ENCODE measurements around the gene FASTK. TPM values are rescaled to one million over a fixed set of nuclear protein-coding genes. Genes with fewer than 3 reads are reported as not detected.
A peak's percentile ranks its signal among the peaks of the same experiment; 100 is the strongest.

The FASTK gene
- total and polyA plus RNA-seq, 10 donors = 72.9 to 183 (median 85.5) TPM

DNA sequence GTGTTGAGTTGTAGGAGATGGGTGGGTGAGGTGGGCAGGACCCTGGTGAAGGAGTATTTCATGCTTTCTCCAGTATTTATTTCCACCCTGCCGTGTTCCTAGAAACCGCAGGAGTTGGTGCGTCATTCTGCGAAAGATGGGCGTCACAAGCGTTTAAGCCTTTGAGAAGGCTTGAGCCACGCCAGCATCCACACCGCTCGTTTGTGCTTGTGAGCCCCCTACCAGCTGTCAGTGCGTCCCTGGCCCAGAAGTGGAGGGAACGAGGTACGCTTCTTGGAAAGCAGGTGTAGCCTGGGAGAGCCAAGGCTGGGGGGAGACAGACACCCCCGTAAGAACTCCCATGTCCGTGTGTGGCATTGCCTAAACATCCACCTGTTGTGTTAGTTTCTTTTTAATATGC is 11.4 kb upstream of the FASTK start:
- intact Hi-C loops (cut with DNase I; ENCODE audit: low total_unique reads) = no loop called here
- no peak overlapping the region for H3K4me3 ChIP-seq
- no peaks in the 10 kb centered on the region for H3K9me3 ChIP-seq
- peaks cover 0 to 21% (median 0%) of the 10 kb centered on the region in 6 donors for H3K36me3 ChIP-seq
- H3K4me1 ChIP-seq = peaks cover 32 to 76% (median 54%) of the 10 kb centered on the region in 6 donors
- TF ChIP-seq, protein P1, sequence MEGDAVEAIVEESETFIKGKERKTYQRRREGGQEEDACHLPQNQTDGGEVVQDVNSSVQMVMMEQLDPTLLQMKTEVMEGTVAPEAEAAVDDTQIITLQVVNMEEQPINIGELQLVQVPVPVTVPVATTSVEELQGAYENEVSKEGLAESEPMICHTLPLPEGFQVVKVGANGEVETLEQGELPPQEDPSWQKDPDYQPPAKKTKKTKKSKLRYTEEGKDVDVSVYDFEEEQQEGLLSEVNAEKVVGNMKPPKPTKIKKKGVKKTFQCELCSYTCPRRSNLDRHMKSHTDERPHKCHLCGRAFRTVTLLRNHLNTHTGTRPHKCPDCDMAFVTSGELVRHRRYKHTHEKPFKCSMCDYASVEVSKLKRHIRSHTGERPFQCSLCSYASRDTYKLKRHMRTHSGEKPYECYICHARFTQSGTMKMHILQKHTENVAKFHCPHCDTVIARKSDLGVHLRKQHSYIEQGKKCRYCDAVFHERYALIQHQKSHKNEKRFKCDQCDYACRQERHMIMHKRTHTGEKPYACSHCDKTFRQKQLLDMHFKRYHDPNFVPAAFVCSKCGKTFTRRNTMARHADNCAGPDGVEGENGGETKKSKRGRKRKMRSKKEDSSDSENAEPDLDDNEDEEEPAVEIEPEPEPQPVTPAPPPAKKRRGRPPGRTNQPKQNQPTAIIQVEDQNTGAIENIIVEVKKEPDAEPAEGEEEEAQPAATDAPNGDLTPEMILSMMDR (IDR thresholded peaks at IDR 0.05 in 8 of 11, conservative IDR thresholded peaks at IDR 0.05 in 3 of 11) = no peak
- no peak for TF ChIP-seq POLR2A (IDR thresholded peaks at IDR 0.05)
- no peak for TF ChIP-seq POLR2AphosphoS5 (IDR thresholded peaks at IDR 0.05)
- H3K27ac ChIP-seq = no peak overlapping the region
- 89 to 96% (median 91%) methylated on average over 14 of the region's 14 CpGs for WGBS, 5 donors
- no peak for DNase-seq
- H3K27me3 ChIP-seq (replicated peaks in 1 of 7) = peaks cover 0 to 16% (median 0%) of the 10 kb centered on the region in 7 donors

GRCh38 chr7:151091431-151091830 is 10.8 kb upstream of the FASTK start:
- WGBS, 5 donors = 54 to 65% (median 60%) methylated on average over 6 of the region's 6 CpGs
- intact Hi-C loops (cut with DNase I; ENCODE audit: low total_unique reads) = no loop called here
- no peak for TF ChIP-seq POLR2AphosphoS5 (IDR thresholded peaks at IDR 0.05)
- TF ChIP-seq POLR2A (IDR thresholded peaks at IDR 0.05) = no peak
- TF ChIP-seq, protein P1 (IDR thresholded peaks at IDR 0.05 in 8 of 11, conservative IDR thresholded peaks at IDR 0.05 in 3 of 11) = peak in 7 of 11 experiments; percentile 14 to 52 (median 36)
- peaks cover 0 to 16% (median 0%) of the 10 kb centered on the region in 6 donors for H3K36me3 ChIP-seq
- peaks cover 32 to 78% (median 55%) of the 10 kb centered on the region in 6 donors for H3K4me1 ChIP-seq
- no peaks in the 10 kb centered on the region for H3K9me3 ChIP-seq
- peaks cover 0 to 19% (median 0%) of the 10 kb centered on the region in 7 donors for H3K27me3 ChIP-seq (replicated peaks in 1 of 7)
- no peak for DNase-seq
- no peak overlapping the region for H3K4me3 ChIP-seq
- peak overlapping the region in 1 of 8 donors; percentile 4 for H3K27ac ChIP-seq

DNA sequence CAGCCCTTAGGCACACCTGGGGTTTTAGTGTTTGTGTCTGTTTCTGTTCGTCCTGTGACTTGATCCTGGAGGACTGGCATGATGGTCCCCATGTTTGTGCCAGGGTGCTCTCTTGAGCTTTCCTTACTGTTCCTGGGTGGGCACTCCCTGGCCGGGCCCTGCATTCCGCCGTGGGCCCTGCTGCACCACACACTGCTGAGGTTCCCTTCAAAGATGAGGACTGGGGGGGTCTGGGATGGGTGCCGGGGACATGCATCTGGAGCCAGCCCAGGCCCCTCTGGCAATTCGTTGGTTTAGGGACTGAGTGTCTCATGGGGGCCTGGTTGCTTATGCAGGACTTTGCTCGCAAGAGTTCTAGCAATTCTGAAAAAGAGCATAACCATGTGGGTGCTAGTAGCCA is 10.4 kb upstream of the FASTK start:
- Histone ChIP-seq H3K9me3 (no peaks in the 10 kb centered on the region), H3K4me1 (peaks cover 32 to 79% (median 55%) of the 10 kb centered on the region in 6 donors), H3K27me3 (replicated peaks in 1 of 7) (peaks cover 0 to 19% (median 0%) of the 10 kb centered on the region in 7 donors), H3K27ac (peak overlapping the region in 1 of 8 donors; percentile 4), H3K4me3 (no peak overlapping the region), H3K36me3 (peaks cover 0 to 12% (median 0%) of the 10 kb centered on the region in 6 donors)
- no peak for DNase-seq
- TF ChIP-seq POLR2AphosphoS5 (IDR thresholded peaks at IDR 0.05) (no peak), POLR2A (IDR thresholded peaks at IDR 0.05) (no peak)
- TF ChIP-seq, protein P1 (IDR thresholded peaks at IDR 0.05 in 8 of 11, conservative IDR thresholded peaks at IDR 0.05 in 3 of 11) = no peak
- intact Hi-C loops (cut with DNase I; ENCODE audit: low total_unique reads) = no loop called here
- WGBS, 5 donors = 85 to 94% (median 93%) methylated on average over 7 of the region's 7 CpGs

DNA sequence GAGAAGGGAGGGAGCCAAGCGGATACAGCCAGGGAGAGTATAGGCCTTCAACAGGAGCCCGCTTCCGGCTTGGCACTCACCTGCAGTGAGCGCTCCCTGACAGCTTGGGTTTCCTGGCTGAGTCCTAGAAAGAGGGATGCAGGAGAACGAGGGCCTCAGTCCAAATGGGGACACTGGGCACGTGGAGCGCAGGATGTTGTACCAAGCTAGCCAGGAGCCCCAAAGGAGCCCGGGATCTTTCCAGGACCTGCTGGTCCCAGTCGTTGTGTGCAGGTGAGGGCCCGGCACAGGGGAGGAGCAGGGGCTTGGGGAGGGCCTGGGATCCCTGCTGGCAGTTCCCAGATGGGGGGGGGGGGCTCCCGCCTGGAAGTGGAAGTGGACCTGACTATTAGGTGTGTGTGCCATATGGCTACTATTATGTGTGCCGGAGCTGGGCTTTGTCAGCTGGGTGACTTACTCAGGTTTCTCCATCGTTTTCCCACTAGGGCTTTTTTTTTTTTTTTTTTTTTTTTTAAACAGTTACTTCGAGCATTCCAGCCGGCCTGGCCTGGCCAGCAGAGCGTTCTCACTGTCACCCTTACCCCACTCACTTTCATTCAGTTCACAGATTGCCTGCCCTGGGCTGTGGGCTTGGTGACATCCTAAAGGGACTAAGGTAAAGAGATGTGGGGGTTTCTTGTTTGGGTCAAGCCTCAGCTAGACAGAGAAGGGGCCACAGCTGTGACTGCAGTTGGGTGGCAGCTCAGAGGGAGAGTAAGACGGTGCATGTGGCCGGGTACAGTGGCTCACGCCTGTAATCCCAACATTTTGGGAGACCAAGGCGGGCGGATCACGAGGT is 9.5 kb upstream of the FASTK start:
- Histone ChIP-seq H3K27me3 (replicated peaks in 1 of 7) (peaks cover 0 to 28% (median 0%) of the 10 kb centered on the region in 7 donors), H3K9me3 (no peaks in the 10 kb centered on the region), H3K4me1 (peaks cover 36 to 85% (median 60%) of the 10 kb centered on the region in 6 donors), H3K4me3 (peak overlapping the region in 1 of 8 donors; percentile 94), H3K36me3 (peaks cover 0 to 11% (median 0%) of the 10 kb centered on the region in 6 donors), H3K27ac (peak overlapping the region in 7 of 8 donors; percentile 80 to 88 (median 82))
- WGBS, 5 donors = 80 to 86% (median 84%) methylated on average over 17 to 22 of the region's 22 CpGs
- intact Hi-C loops (cut with DNase I; ENCODE audit: low total_unique reads) = no loop called here
- DNase-seq = no peak
- TF ChIP-seq POLR2A (IDR thresholded peaks at IDR 0.05) = no peak
- TF ChIP-seq, protein P1 (IDR thresholded peaks at IDR 0.05 in 8 of 11, conservative IDR thresholded peaks at IDR 0.05 in 3 of 11) = no peak
- TF ChIP-seq POLR2AphosphoS5 (IDR thresholded peaks at IDR 0.05) = no peak
